B cell (primary cell): Measurements from ENCODE around the gene OVCH1.

Experiments
- EZH2 ChIP-seq: IDR thresholded peaks from 2 replicates; pipeline ENCODE4 v1.6.1; 2012; ENCODE audit warnings: borderline replicate concordance, low read depth, mild to moderate bottlenecking, moderate library complexity, low read length; ENCODE audit not compliant: insufficient read depth, poor library complexity, severe bottlenecking
- TF ChIP-seq, protein P1 (sequence below): fragments of 200-600 bp; IDR thresholded peaks from one replicate; pipeline ENCODE4 v1.8.0; 2022; ENCODE audit warnings: antibody characterized with exemption, mild to moderate bottlenecking

DNA sequence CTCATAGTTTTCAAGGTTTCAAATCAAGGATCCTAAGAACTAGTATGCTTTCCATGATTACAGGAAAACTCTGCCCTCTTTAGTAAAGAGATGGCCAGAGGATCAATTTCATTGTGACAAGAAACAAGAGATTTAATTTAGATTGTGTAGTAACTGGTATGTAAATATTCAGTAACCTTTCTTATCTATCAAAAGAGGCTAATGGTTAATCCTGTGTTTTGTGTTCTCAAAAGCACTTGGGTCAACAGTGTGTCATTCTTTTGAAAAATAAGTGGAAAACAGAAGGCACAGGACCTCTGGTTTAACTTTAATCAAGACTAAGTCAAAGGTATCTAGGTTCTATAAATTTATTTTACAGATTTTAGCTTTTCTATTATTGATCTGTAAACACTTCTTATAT, 59.9 kb downstream of the OVCH1 start:
- TF ChIP-seq, protein P1, sequence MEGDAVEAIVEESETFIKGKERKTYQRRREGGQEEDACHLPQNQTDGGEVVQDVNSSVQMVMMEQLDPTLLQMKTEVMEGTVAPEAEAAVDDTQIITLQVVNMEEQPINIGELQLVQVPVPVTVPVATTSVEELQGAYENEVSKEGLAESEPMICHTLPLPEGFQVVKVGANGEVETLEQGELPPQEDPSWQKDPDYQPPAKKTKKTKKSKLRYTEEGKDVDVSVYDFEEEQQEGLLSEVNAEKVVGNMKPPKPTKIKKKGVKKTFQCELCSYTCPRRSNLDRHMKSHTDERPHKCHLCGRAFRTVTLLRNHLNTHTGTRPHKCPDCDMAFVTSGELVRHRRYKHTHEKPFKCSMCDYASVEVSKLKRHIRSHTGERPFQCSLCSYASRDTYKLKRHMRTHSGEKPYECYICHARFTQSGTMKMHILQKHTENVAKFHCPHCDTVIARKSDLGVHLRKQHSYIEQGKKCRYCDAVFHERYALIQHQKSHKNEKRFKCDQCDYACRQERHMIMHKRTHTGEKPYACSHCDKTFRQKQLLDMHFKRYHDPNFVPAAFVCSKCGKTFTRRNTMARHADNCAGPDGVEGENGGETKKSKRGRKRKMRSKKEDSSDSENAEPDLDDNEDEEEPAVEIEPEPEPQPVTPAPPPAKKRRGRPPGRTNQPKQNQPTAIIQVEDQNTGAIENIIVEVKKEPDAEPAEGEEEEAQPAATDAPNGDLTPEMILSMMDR: no peak
- TF ChIP-seq EZH2: no peak
